Neural cell (in vitro differentiated cells): ENCODE measurements around the gene SLC11A2.

Experiments
- CTCF ChIP-seq: fragments of 450-650 bp; IDR thresholded peaks from 2 replicates; pipeline ENCODE4 v1.5.1; 2014; ENCODE audit warnings: antibody characterized with exemption, mild to moderate bottlenecking, moderate library complexity; ENCODE audit not compliant: poor library complexity, severe bottlenecking
- EP300 ChIP-seq: fragments of 450-650 bp; conservative IDR thresholded peaks from 2 replicates; pipeline ENCODE4 v1.6.1; 2014; ENCODE audit warnings: antibody characterized with exemption, mild to moderate bottlenecking, moderate library complexity; ENCODE audit not compliant: poor library complexity, severe bottlenecking
- EZH2 ChIP-seq: fragments of 200-600, 300-800 bp; shearing (Covaris generic), sonication (generic); IDR thresholded peaks from 2 replicates; pipeline ENCODE4 v1.6.1; 2014; ENCODE audit warnings: antibody characterized with exemption, low read length, borderline replicate concordance, mild to moderate bottlenecking; ENCODE audit not compliant: insufficient read depth, poor library complexity, severe bottlenecking
- POLR2AphosphoS5 ChIP-seq: IDR thresholded peaks from 2 replicates; pipeline ENCODE4 v1.6.1; 2012
- RAD21 ChIP-seq: fragments of 450-650 bp; conservative IDR thresholded peaks from 2 replicates; pipeline ENCODE4 v1.6.1; 2014; ENCODE audit warnings: antibody characterized with exemption, mild to moderate bottlenecking, moderate library complexity
- REST ChIP-seq: IDR thresholded peaks from 2 replicates; pipeline ENCODE4 v1.6.1; 2012; ENCODE audit warnings: borderline replicate concordance
- SMC3 ChIP-seq: fragments of 450-650 bp; conservative IDR thresholded peaks from 2 replicates; pipeline ENCODE4 v1.6.1; 2014; ENCODE audit warnings: antibody characterized with exemption, mild to moderate bottlenecking, moderate library complexity; ENCODE audit not compliant: poor library complexity
- TAF1 ChIP-seq: IDR thresholded peaks from 2 replicates; pipeline ENCODE4 v1.6.1; 2012; ENCODE audit warnings: low read depth

- TF ChIP-seq CTCF (no peak), EZH2 (no peak), POLR2AphosphoS5 (no peak), EP300 (no peak), RAD21 (no peak), REST (no peak), TAF1 (no peak), SMC3 (no peak)
Measured at GRCh38 chr12:50948798-50949197, 77.4 kb downstream of the SLC11A2 start.
